ENCODE data around the gene SMIM41.

The SMIM41 gene

GRCh38 chr12:52055731-52056711, 23.5 kb upstream of the SMIM41 start:
- Histone ChIP-seq H3K79me2 (ENCODE audit: control insufficient read depth, insufficient read depth, low read length, poor library complexity) (no peaks in the 10 kb centered on the region), H3K27ac (ENCODE audit: low read depth, low read length) (no peak overlapping the region), H3K23ac (ENCODE audit: low read length) (no peak overlapping the region), H3K4ac (ENCODE audit: low read depth, low read length) (no peak overlapping the region), H3K14ac (ENCODE audit: low read length) (no peak overlapping the region), H2BK120ac (ENCODE audit: insufficient read depth, low read length, poor library complexity) (no peak overlapping the region), H4K8ac (ENCODE audit: low read depth, low read length) (no peak overlapping the region), H2BK12ac (ENCODE audit: low read length) (no peak overlapping the region), H3K27me3 (ENCODE audit: insufficient read depth, low read length) (no peaks in the 10 kb centered on the region), H3K9ac (ENCODE audit: low read length) (no peak overlapping the region), H2AK5ac (ENCODE audit: low read length) (no peak overlapping the region), H3K36me3 (ENCODE audit: control insufficient read depth in 1 of 2, insufficient read depth in 2 of 2, low read length in 2 of 2) (peaks cover 27 to 36% of the 10 kb centered on the region in 2 experiments), H3K4me1 (ENCODE audit: control insufficient read depth in 1 of 2, insufficient read depth in 2 of 2, low read length in 2 of 2) (peaks cover 0 to 6% of the 10 kb centered on the region in 2 experiments), H4K12ac (ENCODE audit: low read depth, low read length) (no peak overlapping the region), H2BK5ac (ENCODE audit: low read depth, low read length, poor library complexity) (no peak overlapping the region), H3K4me2 (ENCODE audit: low read length) (no peak overlapping the region), H4K91ac (ENCODE audit: low read depth, low read length) (no peak overlapping the region), H3K9me3 (ENCODE audit: insufficient read depth, low read depth, low read length) (no peaks in the 10 kb centered on the region), H3K79me1 (ENCODE audit: low read length) (no peaks in the 10 kb centered on the region), H2AFZ (ENCODE audit: insufficient read depth, low read length, poor library complexity) (no peak overlapping the region), H3K4me3 (ENCODE audit: low read depth, low read length) (no peak overlapping the region), H3K18ac (ENCODE audit: low read length) (no peak overlapping the region)
- no CpG with 5 or more reads among the region's 27 CpGs for WGBS (ENCODE audit: extremely low coverage, insufficient coverage, insufficient read length)
- no peak for DNase-seq

GRCh38 chr12:52056801-52057637, 22.5 kb upstream of the SMIM41 start:
- no peaks in the 10 kb centered on the region for H3K9me3 ChIP-seq (ENCODE audit: insufficient read depth, low read depth, low read length)
- no peak overlapping the region for H2AK5ac ChIP-seq (ENCODE audit: low read length)
- H4K8ac ChIP-seq (ENCODE audit: low read depth, low read length): no peak overlapping the region
- H3K79me1 ChIP-seq (ENCODE audit: low read length): no peaks in the 10 kb centered on the region
- no peak overlapping the region for H4K91ac ChIP-seq (ENCODE audit: low read depth, low read length)
- no peaks in the 10 kb centered on the region for H3K79me2 ChIP-seq (ENCODE audit: control insufficient read depth, insufficient read depth, low read length, poor library complexity)
- H3K27ac ChIP-seq (ENCODE audit: low read depth, low read length): no peak overlapping the region
- no peak overlapping the region for H3K18ac ChIP-seq (ENCODE audit: low read length)
- no peak overlapping the region for H3K4me3 ChIP-seq (ENCODE audit: low read depth, low read length)
- no peak overlapping the region for H2BK120ac ChIP-seq (ENCODE audit: insufficient read depth, low read length, poor library complexity)
- no CpG with 5 or more reads among the region's 23 CpGs for WGBS (ENCODE audit: extremely low coverage, insufficient coverage, insufficient read length)
- no peak overlapping the region for H3K23ac ChIP-seq (ENCODE audit: low read length)
- H3K9ac ChIP-seq (ENCODE audit: low read length): no peak overlapping the region
- H3K4me2 ChIP-seq (ENCODE audit: low read length): no peak overlapping the region
- H2BK12ac ChIP-seq (ENCODE audit: low read length): no peak overlapping the region
- DNase-seq: no peak
- H2BK5ac ChIP-seq (ENCODE audit: low read depth, low read length, poor library complexity): no peak overlapping the region
- H3K4ac ChIP-seq (ENCODE audit: low read depth, low read length): no peak overlapping the region
- H3K36me3 ChIP-seq (ENCODE audit: control insufficient read depth in 1 of 2, insufficient read depth in 2 of 2, low read length in 2 of 2): peaks cover 27 to 36% of the 10 kb centered on the region in 2 experiments
- no peak overlapping the region for H2AFZ ChIP-seq (ENCODE audit: insufficient read depth, low read length, poor library complexity)
- H3K27me3 ChIP-seq (ENCODE audit: insufficient read depth, low read length): no peaks in the 10 kb centered on the region
- H4K12ac ChIP-seq (ENCODE audit: low read depth, low read length): no peak overlapping the region
- no peaks in the 10 kb centered on the region for H3K4me1 ChIP-seq (ENCODE audit: control insufficient read depth in 1 of 2, insufficient read depth in 2 of 2, low read length in 2 of 2)
- H3K14ac ChIP-seq (ENCODE audit: low read length): no peak overlapping the region

- H3K4me1 ChIP-seq (ENCODE audit: control insufficient read depth in 1 of 2, insufficient read depth in 2 of 2, low read length in 2 of 2): no peaks in the 10 kb centered on the region
- H3K23ac ChIP-seq (ENCODE audit: low read length): no peak overlapping the region
- no peak overlapping the region for H2BK120ac ChIP-seq (ENCODE audit: insufficient read depth, low read length, poor library complexity)
- H3K4me2 ChIP-seq (ENCODE audit: low read length): no peak overlapping the region
- no peak overlapping the region for H4K8ac ChIP-seq (ENCODE audit: low read depth, low read length)
- no peak overlapping the region for H3K18ac ChIP-seq (ENCODE audit: low read length)
- no peak overlapping the region for H4K91ac ChIP-seq (ENCODE audit: low read depth, low read length)
- peaks cover 27 to 36% of the 10 kb centered on the region in 2 experiments for H3K36me3 ChIP-seq (ENCODE audit: control insufficient read depth in 1 of 2, insufficient read depth in 2 of 2, low read length in 2 of 2)
- H3K27ac ChIP-seq (ENCODE audit: low read depth, low read length): no peak overlapping the region
- no peaks in the 10 kb centered on the region for H3K79me2 ChIP-seq (ENCODE audit: control insufficient read depth, insufficient read depth, low read length, poor library complexity)
- H3K79me1 ChIP-seq (ENCODE audit: low read length): no peaks in the 10 kb centered on the region
- DNase-seq: no peak
- no CpG with 5 or more reads among the region's 14 CpGs for WGBS (ENCODE audit: extremely low coverage, insufficient coverage, insufficient read length)
- H2BK12ac ChIP-seq (ENCODE audit: low read length): no peak overlapping the region
- no peaks in the 10 kb centered on the region for H3K27me3 ChIP-seq (ENCODE audit: insufficient read depth, low read length)
- H2AK5ac ChIP-seq (ENCODE audit: low read length): no peak overlapping the region
- H3K4me3 ChIP-seq (ENCODE audit: low read depth, low read length): no peak overlapping the region
- H2BK5ac ChIP-seq (ENCODE audit: low read depth, low read length, poor library complexity): no peak overlapping the region
- no peak overlapping the region for H3K9ac ChIP-seq (ENCODE audit: low read length)
- H3K14ac ChIP-seq (ENCODE audit: low read length): no peak overlapping the region
- H2AFZ ChIP-seq (ENCODE audit: insufficient read depth, low read length, poor library complexity): no peak overlapping the region
- H3K4ac ChIP-seq (ENCODE audit: low read depth, low read length): no peak overlapping the region
- no peaks in the 10 kb centered on the region for H3K9me3 ChIP-seq (ENCODE audit: insufficient read depth, low read depth, low read length)
- no peak overlapping the region for H4K12ac ChIP-seq (ENCODE audit: low read depth, low read length)
These were observed 21.6 kb upstream of the SMIM41 start for GRCh38 chr12:52057638-52058576.

All from trophoblast cell (in vitro differentiated cells and primary cell).